T-helper 17 cell (primary cell): ENCODE data around the gene IRF2BP1. TPM values are rescaled to one million over a fixed set of nuclear protein-coding genes. Genes with fewer than 3 reads are reported as not detected.

ENCODE experiments used
- ATAC-seq: fragments of 150-1000 bp; cut with Tn5 transposase; 2 replicates; pipeline ENCODE4 v1.10.0; 2021; ENCODE audit warnings: mild to moderate bottlenecking, moderate library complexity
- DNase-seq, 3 donors: peaks; one replicate each; pipeline versions ENCODE4 v3.0.0 to v3.0.0-alpha.2; 2020 to 2021
- H3K9me3 ChIP-seq: one replicate; pipeline ENCODE4 v1.7.0; 2013; ENCODE audit warnings: low read length, mild to moderate bottlenecking; ENCODE audit not compliant: control insufficient read depth, poor library complexity, severe bottlenecking
- H3K27ac Mint-ChIP-seq: one replicate; pipeline ENCODE4 v1.8.0; 2022; ENCODE audit warnings: mild to moderate bottlenecking, moderate library complexity, mixed read lengths
- H3K27me3 Mint-ChIP-seq: one replicate; pipeline ENCODE4 v1.8.0; 2022; ENCODE audit warnings: mixed read lengths
- H3K36me3 Mint-ChIP-seq: one replicate; pipeline ENCODE4 v1.8.0; 2022; ENCODE audit warnings: low read depth, mixed read lengths
- H3K4me1 Mint-ChIP-seq: one replicate; pipeline ENCODE4 v1.8.0; 2022; ENCODE audit warnings: mild to moderate bottlenecking, mixed read lengths
- H3K4me3 Mint-ChIP-seq: one replicate; pipeline ENCODE4 v1.8.0; 2022; ENCODE audit warnings: mild to moderate bottlenecking, moderate library complexity, mixed read lengths
- total RNA-seq, 4 donors: library from RNA in 2 of 4; stranded (reverse) in 2 of 4; gene quantifications; one replicate each; pipeline ENCODE4 v1.2.3 and lab custom pipeline; 2022 to 2026

The IRF2BP1 gene
- total RNA-seq, 2 donors from 2014 or later = 16.0 to 18.7 TPM

DNA sequence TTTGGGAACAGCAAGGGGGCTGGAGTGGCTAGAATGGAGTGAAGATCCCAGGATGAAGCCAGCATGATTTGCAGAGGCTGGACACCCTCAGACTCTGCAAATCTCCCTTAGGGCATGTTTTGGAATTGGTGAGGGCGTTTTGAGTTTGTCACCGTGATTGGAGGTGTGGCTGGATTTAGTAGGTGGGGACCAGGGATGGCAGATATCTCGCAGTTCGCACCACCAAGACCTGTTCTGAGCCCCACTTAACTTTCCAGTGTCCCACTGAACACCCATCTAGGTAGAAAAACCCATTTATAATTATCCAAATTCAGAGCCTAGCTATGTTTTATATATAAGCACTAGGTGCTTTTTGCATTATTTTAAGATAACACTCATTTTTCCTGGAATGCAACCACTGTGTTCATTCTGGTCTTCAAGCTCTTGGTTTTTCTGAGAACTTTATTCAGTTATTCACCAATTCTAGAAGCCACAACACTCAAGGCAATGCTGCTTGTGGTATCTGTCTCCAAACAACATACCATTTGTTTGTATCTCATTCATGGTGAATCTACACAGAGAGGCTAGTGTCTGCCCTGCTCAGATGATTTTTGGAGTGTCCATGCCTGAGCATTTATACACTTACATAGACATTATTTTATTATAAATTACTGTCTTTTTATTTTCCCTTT lies 31.6 kb upstream of the IRF2BP1 start:
- H3K36me3 Mint-ChIP-seq = peaks cover 4% of the 10 kb centered on the region
- H3K9me3 ChIP-seq = no peaks in the 10 kb centered on the region
- H3K4me3 Mint-ChIP-seq = no peak overlapping the region
- DNase-seq (no peak), ATAC-seq (no peak)
- peaks cover 28% of the 10 kb centered on the region for H3K27me3 Mint-ChIP-seq
- H3K27ac Mint-ChIP-seq = no peak overlapping the region
- no peaks in the 10 kb centered on the region for H3K4me1 Mint-ChIP-seq

DNA sequence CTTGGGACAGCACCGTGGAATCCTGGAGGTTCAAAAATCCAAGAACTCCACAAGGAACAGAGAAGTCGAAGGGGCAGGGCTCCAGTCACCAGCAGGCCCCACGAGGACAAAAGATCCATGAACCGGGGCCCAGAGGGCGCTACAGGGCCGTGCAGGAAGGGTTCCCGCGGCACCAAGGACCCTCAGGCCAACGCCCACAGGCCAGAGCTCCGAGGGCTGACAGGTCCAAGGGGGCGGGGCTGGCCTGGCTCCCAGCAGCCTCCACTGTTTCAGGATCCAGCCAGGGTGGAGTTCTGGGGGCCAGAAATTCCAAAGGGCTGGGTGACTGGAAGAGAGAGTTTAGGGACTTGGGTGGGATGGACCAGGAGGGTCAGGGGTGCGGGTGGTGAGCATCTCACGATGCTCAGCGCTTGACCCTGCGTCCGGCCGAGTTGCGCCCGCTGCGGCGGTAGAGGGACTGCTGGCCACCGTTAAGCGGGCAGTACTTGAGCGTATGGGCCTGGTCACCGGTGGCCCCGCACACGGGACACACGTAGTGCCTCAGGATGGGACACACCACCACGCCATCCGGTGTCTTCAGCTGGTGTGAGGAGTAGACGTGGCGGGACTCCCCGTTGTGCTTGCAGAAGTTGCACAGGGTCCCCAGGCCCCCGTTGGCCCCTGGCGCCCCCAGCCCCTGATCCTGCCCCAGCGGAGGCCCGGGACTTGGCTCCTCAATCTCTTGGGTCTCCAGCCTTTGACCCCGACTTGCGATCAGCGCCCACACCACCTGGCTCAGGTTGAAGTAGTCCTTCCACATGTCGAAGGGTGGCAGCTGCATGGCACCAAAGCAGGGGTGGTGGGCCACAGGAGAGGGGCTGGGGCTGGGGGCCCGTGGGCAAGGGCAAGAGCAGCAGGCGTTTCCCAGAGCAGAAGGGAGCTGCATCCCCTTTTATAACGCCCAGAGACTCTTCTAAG lies 28.2 kb upstream of the IRF2BP1 start, which contains the start of gene NANOS2:
TSS of gene NANOS2 (minus strand) at position 905 of the 957 bp plus-strand sequence. CDS start at position 820, 85 bp downstream.
- Mint-ChIP-seq H3K4me3 (no peak within 1 kb of the TSS), H3K27me3 (peaks cover 41% of the 10 kb centered on the region), H3K27ac (no peak within 1 kb of the TSS), H3K4me1 (peaks cover 2% of the 10 kb centered on the region), H3K36me3 (peaks cover 4% of the 10 kb centered on the region)
- DNase-seq (no peak), ATAC-seq (no peak)
- no peaks in the 10 kb centered on the region for H3K9me3 ChIP-seq

DNA sequence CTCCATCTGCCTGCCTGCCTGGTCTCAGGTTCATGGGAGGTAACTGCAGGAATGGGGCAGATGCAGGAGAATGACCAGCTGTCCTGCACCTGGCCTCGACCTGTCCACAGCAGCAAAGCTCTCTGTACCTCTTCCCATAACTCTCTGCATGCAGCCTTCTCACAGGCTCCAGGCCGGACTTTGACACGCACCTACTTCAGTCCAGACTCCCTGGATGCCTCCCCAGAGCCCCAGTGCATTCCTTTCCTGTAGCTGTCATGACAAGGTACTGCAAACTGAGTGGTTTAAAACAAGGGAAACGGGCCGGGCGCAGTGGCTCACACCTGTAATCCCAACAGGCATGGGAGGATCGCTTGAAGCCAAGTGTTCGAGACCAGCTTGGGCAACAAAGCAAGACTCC lies 25.4 kb upstream of the IRF2BP1 start:
- H3K4me3 Mint-ChIP-seq = no peak overlapping the region
- DNase-seq = no peak
- no peak overlapping the region for H3K27ac Mint-ChIP-seq
- H3K27me3 Mint-ChIP-seq = peaks cover 37% of the 10 kb centered on the region
- no peak for ATAC-seq
- peaks cover 5% of the 10 kb centered on the region for H3K4me1 Mint-ChIP-seq
- no peaks in the 10 kb centered on the region for H3K9me3 ChIP-seq
- peaks cover 7% of the 10 kb centered on the region for H3K36me3 Mint-ChIP-seq

DNA sequence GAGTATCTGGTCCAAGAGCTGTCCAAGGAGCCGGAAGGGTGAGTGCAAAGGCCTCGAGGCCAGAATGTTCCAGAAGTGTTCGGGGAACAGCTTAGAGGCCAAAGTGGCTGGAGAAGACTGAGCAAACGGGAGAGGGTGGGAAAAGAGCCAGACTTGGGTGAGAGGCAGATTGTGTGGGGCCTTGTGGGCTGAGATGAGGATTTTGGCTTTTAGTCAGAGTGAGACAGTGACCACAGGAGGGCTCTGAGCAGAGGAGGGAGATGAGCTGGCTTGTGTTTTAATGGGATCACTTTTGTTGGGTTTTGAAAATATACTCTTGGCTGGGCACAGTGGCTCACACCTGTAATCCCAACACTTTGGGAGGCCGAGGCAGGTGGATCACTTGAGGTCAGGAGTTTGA lies 23.0 kb upstream of the IRF2BP1 start:
- no peak for DNase-seq
- peaks cover 35% of the 10 kb centered on the region for H3K27me3 Mint-ChIP-seq
- H3K9me3 ChIP-seq = no peaks in the 10 kb centered on the region
- H3K27ac Mint-ChIP-seq = no peak overlapping the region
- no peak for ATAC-seq
- H3K4me1 Mint-ChIP-seq = peaks cover 7% of the 10 kb centered on the region
- peaks cover 7% of the 10 kb centered on the region for H3K36me3 Mint-ChIP-seq
- H3K4me3 Mint-ChIP-seq = no peak overlapping the region

DNA sequence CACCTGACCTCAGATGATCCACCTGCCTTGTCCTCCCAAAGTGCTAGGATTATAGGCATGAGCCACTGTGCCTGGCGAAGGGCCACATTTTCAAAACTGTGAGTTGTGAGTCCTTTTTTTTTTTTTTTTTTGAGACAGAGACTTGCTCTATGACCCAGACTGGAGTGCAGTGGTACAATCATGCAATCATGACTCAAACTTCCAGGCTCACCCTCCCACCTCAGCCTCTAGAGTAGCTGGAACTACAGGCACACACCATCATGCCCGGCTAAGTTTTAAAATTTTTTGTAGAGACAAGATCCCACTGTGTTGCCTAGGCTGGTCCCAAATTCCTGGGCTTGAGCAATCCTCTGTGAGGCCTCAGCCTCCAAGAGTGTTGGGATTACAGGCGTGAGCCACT lies 20.3 kb upstream of the IRF2BP1 start:
- Mint-ChIP-seq H3K4me3 (no peak overlapping the region), H3K36me3 (peaks cover 7% of the 10 kb centered on the region), H3K27ac (no peak overlapping the region), H3K27me3 (peaks cover 19% of the 10 kb centered on the region), H3K4me1 (peaks cover 14% of the 10 kb centered on the region)
- no peaks in the 10 kb centered on the region for H3K9me3 ChIP-seq
- DNase-seq = no peak
- ATAC-seq = no peak

DNA sequence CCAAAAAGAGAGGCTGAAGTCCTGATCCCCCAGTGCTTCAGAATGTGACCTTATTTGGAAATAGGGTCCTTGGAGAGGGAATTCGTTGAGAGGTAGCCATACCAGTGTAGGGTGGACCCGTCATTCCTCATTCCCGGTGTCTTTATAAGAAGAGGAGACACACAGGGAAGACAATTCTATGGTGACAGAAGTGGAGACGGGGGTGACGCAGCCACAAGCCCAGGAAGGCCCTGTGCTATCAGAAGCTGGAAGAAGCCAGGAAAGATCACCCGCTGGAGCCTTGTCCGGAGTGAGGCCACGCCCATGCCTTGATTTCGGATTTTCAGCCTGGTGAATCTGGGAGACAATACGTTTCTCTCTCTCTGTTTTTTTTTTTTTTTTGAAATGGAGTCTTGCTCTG lies 19.1 kb upstream of the IRF2BP1 start:
- H3K27ac Mint-ChIP-seq = no peak overlapping the region
- H3K4me1 Mint-ChIP-seq = peaks cover 19% of the 10 kb centered on the region
- no peaks in the 10 kb centered on the region for H3K9me3 ChIP-seq
- ATAC-seq = no peak
- H3K27me3 Mint-ChIP-seq = peaks cover 11% of the 10 kb centered on the region
- H3K4me3 Mint-ChIP-seq = no peak overlapping the region
- DNase-seq = no peak
- H3K36me3 Mint-ChIP-seq = peaks cover 8% of the 10 kb centered on the region

DNA sequence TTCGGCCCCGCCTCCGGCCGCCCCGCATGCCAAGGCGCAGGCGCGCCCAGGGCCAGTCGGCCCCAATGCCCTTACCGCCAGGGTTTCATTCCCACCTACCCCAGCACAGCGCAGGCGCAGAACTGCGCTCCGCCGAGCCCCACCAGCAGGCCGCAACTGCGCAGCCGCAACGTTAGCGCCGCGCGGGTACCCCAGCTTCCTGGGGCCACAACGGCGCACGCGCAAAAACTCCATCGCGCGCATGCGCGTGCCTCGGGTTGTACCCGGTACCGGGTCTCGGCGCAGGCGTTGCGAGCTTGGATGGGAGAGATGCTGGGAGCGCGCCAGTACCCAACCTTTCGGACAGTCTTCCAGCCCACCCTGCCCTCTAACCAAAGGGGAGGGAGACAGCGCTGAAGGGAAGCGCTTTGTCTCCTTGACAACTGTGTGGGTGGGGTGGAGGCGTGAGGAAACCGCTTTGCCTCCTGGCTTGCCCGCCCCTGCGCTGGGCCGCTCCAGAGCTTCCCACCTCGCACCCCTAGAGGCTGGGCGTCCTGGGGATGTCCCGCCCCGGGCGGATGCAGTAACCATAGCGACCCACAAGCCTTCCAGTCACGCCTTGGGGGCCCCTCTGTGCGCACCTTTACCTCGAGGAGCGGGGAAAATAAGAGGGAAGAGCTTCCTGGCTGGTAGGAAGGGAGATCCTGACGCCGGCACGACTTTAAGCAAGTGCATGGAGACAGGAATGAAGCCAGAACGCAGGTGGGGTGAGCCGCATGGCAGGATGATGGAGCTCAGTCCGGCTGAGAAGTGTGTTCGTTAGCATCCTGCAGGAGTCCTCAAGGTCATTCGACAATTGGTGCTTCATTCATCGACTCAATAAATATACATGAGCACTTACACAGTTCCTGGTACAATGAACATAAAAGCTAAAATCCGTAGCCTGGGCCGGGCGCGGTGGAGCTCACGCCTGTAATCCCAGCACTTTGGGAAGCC lies 17.0 kb upstream of the IRF2BP1 start:
- peaks cover 15% of the 10 kb centered on the region for H3K4me1 Mint-ChIP-seq
- H3K36me3 Mint-ChIP-seq = peaks cover 2% of the 10 kb centered on the region
- DNase-seq = peak; percentile 99 to 100 (median 100)
- no peaks in the 10 kb centered on the region for H3K9me3 ChIP-seq
- H3K27ac Mint-ChIP-seq = peak overlapping the region; percentile 77
- H3K4me3 Mint-ChIP-seq = peak overlapping the region; percentile 95
- peak; percentile 86 for ATAC-seq
- H3K27me3 Mint-ChIP-seq = no peaks in the 10 kb centered on the region

DNA sequence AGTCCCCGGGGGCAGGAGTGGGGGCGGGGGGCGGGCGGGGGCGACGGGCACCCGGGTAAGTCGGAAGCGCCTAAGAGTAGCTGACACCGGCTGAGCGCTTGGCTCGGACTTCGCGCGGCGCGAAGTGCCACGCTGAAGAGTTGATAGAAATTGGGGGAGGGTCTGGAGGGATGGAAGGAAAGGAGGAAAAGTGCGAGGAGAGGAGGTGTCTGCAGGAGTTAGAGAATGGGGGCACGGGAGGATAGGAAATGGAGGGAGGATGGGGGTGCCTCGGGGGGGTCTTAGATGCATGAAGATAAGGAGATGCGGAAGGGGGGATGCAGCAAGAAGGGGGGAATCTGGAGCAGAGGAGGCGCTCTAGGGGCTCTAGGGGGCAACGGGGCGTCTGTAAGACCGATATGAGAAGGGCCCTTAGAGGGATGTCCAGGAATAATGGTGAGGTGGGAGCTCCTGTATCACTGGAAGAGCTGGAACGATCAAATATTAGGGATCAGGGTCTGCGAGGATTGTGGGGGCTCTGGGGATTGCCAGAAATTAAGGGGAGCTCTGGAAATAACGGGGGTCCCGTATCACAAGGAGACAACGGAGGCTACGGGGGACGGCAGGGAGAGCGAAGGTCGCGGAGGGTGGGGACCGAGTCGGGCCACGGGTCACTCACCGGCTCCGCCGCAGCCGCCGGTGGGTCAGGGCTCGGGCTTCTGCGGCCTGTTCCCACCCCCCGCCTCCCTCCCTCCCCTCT lies 16.1 kb upstream of the IRF2BP1 start, which contains the start of gene MYPOP:
TSS of gene MYPOP (minus strand) at position 702 of the 739 bp plus-strand sequence. CDS start 840 bp downstream, outside the sequence.
- H3K4me3 Mint-ChIP-seq = peak within 1 kb of the TSS; percentile 95
- H3K9me3 ChIP-seq = no peaks in the 10 kb centered on the region
- no peak for ATAC-seq
- peak within 1 kb of the TSS; percentile 77 for H3K27ac Mint-ChIP-seq
- H3K36me3 Mint-ChIP-seq = peaks cover 2% of the 10 kb centered on the region
- H3K4me1 Mint-ChIP-seq = peaks cover 15% of the 10 kb centered on the region
- DNase-seq = no peak
- no peaks in the 10 kb centered on the region for H3K27me3 Mint-ChIP-seq

DNA sequence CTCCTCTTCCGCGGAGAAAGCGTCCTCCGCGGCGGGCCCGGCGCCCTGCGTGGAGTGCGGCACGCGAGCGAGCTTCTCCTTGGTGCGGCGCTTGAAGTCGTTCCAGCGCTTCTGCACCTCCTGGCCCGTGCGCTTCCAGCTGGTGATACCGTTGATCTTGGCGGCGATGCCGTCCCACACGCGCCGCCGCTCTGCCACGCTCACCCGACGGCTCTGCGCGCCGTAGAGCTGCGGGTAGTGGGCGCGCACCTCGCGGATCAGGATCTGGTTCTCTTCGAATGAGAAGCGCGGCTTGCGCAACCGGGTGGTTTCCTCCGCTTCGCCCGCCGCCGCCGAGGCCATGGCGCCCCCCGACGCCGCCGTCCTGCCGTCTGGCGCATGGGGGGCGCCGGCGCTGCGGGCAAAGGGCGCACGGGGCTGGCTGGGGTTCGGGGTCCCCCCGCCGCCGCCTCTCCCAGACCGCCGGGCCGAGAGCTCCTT lies 15.5 kb upstream of the IRF2BP1 start:
- ATAC-seq (no peak), DNase-seq (peak in 2 of 3 donors; percentile 16 to 28)
- H3K36me3 Mint-ChIP-seq = peaks cover 2% of the 10 kb centered on the region
- peak overlapping the region; percentile 77 for H3K27ac Mint-ChIP-seq
- no peaks in the 10 kb centered on the region for H3K27me3 Mint-ChIP-seq
- H3K9me3 ChIP-seq = no peaks in the 10 kb centered on the region
- peak overlapping the region; percentile 95 for H3K4me3 Mint-ChIP-seq
- peaks cover 15% of the 10 kb centered on the region for H3K4me1 Mint-ChIP-seq

DNA sequence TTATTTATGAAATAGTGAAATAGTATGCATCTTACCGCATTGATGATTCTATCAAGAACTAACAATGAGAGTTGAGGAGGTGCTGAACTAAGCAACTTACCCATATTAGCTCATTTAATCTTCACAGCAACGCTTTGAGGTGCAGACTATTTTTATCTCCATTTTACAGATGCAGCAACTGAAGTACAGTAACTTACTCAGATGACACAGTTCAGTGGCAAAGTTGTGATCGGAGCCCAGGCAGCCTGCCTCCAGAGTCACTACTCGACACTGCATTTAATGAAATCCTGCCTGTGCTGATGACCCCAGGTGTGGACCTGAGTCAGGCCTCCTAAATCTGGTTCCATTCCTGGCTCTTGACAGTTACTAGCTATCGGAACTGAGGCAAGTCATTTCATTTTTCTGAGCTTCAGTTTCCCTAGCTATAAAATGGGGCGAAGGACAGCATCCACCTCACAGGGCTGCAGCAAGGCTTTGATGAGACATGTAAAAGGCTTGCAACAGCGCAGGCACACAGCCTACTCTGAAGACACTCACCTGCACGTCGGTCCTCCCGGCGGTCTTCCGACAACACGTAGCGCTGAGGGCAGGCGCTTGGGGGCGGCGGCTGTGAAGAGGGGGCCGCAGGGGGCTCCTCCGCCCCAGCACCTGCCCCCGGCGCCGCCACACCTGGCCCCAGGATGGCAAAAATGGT lies 14.9 kb upstream of the IRF2BP1 start:
- no peak for DNase-seq
- Mint-ChIP-seq H3K27me3 (no peaks in the 10 kb centered on the region), H3K4me1 (peaks cover 15% of the 10 kb centered on the region), H3K27ac (no peak overlapping the region), H3K4me3 (peak overlapping the region; percentile 43), H3K36me3 (peaks cover 2% of the 10 kb centered on the region)
- ATAC-seq = no peak
- H3K9me3 ChIP-seq = no peaks in the 10 kb centered on the region

DNA sequence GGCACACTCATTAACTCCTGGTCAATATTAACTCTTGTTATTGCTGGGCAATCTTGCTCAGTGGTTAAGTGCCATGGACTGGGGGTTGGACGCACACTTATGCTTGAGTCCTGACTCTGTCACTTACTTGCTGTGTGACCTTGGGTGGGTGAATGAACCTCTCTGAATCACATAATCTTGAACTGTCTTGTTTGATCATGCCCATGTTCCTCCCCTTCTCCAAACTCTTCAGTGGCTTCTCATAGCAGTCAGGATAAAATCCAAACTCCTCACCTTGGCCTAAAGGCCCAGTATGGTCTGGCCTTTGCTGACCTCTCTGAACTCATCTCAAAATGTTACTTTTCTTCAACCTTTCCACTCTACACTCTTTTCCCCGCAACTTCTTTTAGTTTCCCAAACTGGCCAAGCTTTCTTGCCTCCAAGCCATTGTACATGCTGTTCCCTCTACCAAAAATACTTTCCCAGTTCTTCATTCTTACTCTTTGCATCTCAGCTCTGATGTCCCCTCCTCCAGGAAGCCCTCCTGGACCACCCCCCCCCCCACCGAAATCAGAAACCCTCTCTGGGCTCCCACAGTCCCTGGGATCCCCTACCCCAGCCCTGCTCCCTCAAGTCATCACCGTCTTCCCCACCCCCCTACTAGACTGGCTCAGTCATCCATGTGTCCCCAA lies 14.1 kb upstream of the IRF2BP1 start:
- H3K9me3 ChIP-seq = no peaks in the 10 kb centered on the region
- H3K4me1 Mint-ChIP-seq = peaks cover 15% of the 10 kb centered on the region
- peaks cover 2% of the 10 kb centered on the region for H3K36me3 Mint-ChIP-seq
- DNase-seq = no peak
- peak overlapping the region; percentile 43 for H3K4me3 Mint-ChIP-seq
- peak overlapping the region; percentile 43 for H3K27ac Mint-ChIP-seq
- no peak for ATAC-seq
- no peaks in the 10 kb centered on the region for H3K27me3 Mint-ChIP-seq
